Activated B cell treated with CpG ODN at 0.5 μM for 24 hours (primary cell): ENCODE measurements around the gene NDST1. TPM values are rescaled to one million over a fixed set of nuclear protein-coding genes. Genes with fewer than 3 reads are reported as not detected.
"Not testable (repeated sequence)": the region's sequence is repeated elsewhere in the genome, so short reads cannot be mapped to it uniquely, and the experiment has no call there.

Experiments used
- ATAC-seq: fragments of 200-7000 bp; cut with Tn5 transposase; one replicate; pipeline ENCODE4 v1.10.0; 2021; ENCODE audit warnings: low read depth, mild to moderate bottlenecking, moderate library complexity
- CTCF ChIA-PET: fragments of 350-600 bp; sonication (Branson Sonifier 250); formaldehyde crosslinking; loops from one replicate; lab custom pipeline; 2021; ENCODE audit warnings: antibody characterized with exemption; lab: Charles Lee
- POLR2A ChIA-PET: fragments of 350-600 bp; sonication (Branson Sonifier 250); formaldehyde crosslinking; loops from one replicate; lab custom pipeline; 2021; ENCODE audit warnings: antibody characterized with exemption; lab: Charles Lee
- DNase-seq: peaks from one replicate; pipeline ENCODE4 v3.0.0; 2022
- H3K27ac Mint-ChIP-seq: one replicate; pipeline ENCODE4 v1.8.0; 2020; ENCODE audit warnings: mixed read lengths
- H3K27me3 Mint-ChIP-seq: one replicate; pipeline ENCODE4 v1.8.0; 2021; ENCODE audit warnings: mixed read lengths
- H3K36me3 Mint-ChIP-seq: one replicate; pipeline ENCODE4 v1.8.0; 2021; ENCODE audit warnings: low read depth, mixed read lengths
- H3K4me1 Mint-ChIP-seq: one replicate; pipeline ENCODE4 v1.8.0; 2021; ENCODE audit warnings: mixed read lengths
- H3K4me3 Mint-ChIP-seq: one replicate; pipeline ENCODE4 v1.8.0; 2020; ENCODE audit warnings: mild to moderate bottlenecking, mixed read lengths
- H3K9me3 Mint-ChIP-seq: one replicate; pipeline ENCODE4 v1.8.0; 2020; ENCODE audit warnings: mixed read lengths
- intact Hi-C: fragments of 100-400 bp; cut with micrococcal nuclease; formaldehyde crosslinking; loops from one replicate; pipeline ENCODE4 v1.15.1; 2024
- total RNA-seq: library from RNA; stranded (reverse); gene quantifications from 2 replicates; pipeline ENCODE4 v1.2.3, GENCODE V29; 2022
- TF ChIP-seq, protein P1 (sequence below): fragments of 200-600 bp; IDR thresholded peaks from one replicate; pipeline ENCODE4 v1.8.0; 2022; ENCODE audit warnings: antibody characterized with exemption, mild to moderate bottlenecking

NDST1 gene
- total RNA-seq, 1 donor from 2014 or later: 8.1 TPM

DNA sequence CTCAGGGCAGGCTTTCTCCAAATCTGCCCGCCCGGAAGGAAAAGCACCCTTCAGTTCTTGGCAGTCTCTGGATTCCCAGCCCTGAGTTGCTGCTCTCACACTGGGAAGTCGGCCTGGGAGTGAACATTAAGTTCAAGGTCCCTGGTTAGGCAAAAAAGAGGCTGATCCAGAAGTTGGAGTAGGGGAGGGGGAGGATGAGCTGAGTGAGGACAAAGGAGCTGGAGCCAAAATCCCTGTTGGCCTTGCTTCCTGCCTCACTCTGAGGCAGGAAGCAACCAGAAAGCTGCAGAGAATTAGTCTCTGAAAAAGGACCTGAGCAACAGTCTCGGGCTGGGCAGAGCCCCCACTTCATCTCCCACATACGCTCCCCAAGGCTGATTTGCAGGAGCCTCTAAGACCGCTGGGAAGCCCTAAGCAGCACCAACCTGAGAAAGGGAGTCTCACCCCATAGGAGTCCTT, 43.3 kb upstream of the NDST1 start:
- peaks cover 20% of the 10 kb centered on the region for H3K4me1 Mint-ChIP-seq
- no peak for ATAC-seq
- ChIA-PET POLR2A (no interaction called here), CTCF (interaction anchor here (0.7 to 1.1 kb wide), 2 partner anchors 29 to 60 kb away, joined by 3 read pairs; no protein-coding TSS in a partner anchor)
- no peak overlapping the region for H3K27ac Mint-ChIP-seq
- DNase-seq: no peak
- no peaks in the 10 kb centered on the region for H3K36me3 Mint-ChIP-seq
- no peaks in the 10 kb centered on the region for H3K9me3 Mint-ChIP-seq
- TF ChIP-seq, protein P1, sequence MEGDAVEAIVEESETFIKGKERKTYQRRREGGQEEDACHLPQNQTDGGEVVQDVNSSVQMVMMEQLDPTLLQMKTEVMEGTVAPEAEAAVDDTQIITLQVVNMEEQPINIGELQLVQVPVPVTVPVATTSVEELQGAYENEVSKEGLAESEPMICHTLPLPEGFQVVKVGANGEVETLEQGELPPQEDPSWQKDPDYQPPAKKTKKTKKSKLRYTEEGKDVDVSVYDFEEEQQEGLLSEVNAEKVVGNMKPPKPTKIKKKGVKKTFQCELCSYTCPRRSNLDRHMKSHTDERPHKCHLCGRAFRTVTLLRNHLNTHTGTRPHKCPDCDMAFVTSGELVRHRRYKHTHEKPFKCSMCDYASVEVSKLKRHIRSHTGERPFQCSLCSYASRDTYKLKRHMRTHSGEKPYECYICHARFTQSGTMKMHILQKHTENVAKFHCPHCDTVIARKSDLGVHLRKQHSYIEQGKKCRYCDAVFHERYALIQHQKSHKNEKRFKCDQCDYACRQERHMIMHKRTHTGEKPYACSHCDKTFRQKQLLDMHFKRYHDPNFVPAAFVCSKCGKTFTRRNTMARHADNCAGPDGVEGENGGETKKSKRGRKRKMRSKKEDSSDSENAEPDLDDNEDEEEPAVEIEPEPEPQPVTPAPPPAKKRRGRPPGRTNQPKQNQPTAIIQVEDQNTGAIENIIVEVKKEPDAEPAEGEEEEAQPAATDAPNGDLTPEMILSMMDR: no peak
- no peaks in the 10 kb centered on the region for H3K27me3 Mint-ChIP-seq
- intact Hi-C loops: no loop called here
- H3K4me3 Mint-ChIP-seq: no peak overlapping the region

DNA sequence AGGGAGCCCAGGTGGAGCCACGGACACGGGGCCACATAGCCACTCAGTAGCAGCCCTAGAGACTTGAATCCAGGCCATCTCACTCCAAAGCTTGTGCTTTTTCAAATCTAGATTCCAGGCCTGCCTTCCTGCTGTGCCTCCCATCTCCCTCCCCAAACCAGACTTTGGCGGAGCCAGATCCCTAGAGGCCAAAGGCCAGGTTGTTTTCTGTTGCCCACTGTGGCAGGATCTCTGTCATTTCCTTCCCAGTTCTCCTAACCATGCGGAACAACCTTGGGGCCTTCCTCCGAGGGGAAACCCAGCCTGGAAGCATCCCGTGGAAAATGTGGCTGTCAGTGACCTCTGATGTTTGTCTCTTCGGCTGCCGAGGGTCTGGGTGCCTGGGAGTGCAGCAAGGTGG, 42.0 kb upstream of the NDST1 start:
- ATAC-seq (no peak), DNase-seq (no peak)
- intact Hi-C loops: no loop called here
- ChIA-PET POLR2A (no interaction called here), CTCF (interaction anchor here (1.1 kb wide), 1 partner anchor 58 kb away, joined by 3 read pairs; no protein-coding TSS in a partner anchor)
- Mint-ChIP-seq H3K36me3 (no peaks in the 10 kb centered on the region), H3K9me3 (no peaks in the 10 kb centered on the region), H3K27ac (no peak overlapping the region), H3K4me3 (no peak overlapping the region), H3K4me1 (peaks cover 11% of the 10 kb centered on the region), H3K27me3 (no peaks in the 10 kb centered on the region)
- TF ChIP-seq, protein P1: no peak

GRCh38 chr5:150468206-150468605, 39.7 kb upstream of the NDST1 start:
- no peaks in the 10 kb centered on the region for H3K9me3 Mint-ChIP-seq
- H3K27me3 Mint-ChIP-seq: no peaks in the 10 kb centered on the region
- TF ChIP-seq, protein P1: no peak
- H3K27ac Mint-ChIP-seq: no peak overlapping the region
- H3K4me3 Mint-ChIP-seq: no peak overlapping the region
- ATAC-seq (no peak), DNase-seq (no peak)
- ChIA-PET CTCF (interaction anchor here (0.7 kb wide), 1 partner anchor 11 kb away, joined by 3 read pairs; no protein-coding TSS in a partner anchor), POLR2A (no interaction called here)
- H3K36me3 Mint-ChIP-seq: no peaks in the 10 kb centered on the region
- H3K4me1 Mint-ChIP-seq: no peaks in the 10 kb centered on the region
- intact Hi-C loops: no loop called here

DNA sequence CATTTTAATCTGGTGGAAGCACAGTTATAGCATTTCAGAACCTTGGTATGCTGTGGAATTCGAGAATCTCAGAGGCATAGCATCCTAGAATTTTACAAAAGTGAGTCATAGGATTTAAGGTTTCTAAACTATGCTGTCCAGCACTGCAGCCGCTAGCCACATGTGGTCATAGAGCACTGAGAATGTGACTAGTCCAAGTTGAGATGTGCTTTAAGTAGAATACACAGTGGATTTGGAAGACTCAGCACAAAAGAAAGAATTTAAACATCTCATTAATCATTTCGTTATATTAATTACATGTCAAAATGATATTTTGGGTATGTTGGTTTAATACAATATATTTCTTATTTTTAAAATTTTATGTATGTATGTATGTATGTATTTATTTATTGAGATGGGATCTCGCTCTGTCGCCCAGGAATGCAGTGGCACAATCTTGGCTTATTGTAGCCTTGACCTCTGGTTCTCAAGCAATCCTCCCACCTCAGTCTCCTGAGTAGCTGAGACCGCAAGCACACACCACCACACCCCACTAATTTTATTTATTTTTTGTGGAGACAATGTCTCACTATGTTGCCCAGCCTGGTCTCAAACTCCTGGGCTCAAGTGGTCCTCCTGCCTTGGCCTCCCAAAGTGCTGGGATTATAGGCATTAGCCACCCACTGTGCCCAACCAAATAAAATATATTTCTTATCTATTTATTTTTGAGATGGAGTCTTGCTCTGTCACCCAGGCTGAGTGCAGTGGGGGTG, 38.0 kb upstream of the NDST1 start:
- CTCF ChIA-PET: no interaction called here
- Mint-ChIP-seq H3K9me3 (no peaks in the 10 kb centered on the region), H3K27me3 (no peaks in the 10 kb centered on the region), H3K27ac (no peak overlapping the region), H3K4me3 (no peak overlapping the region), H3K4me1 (no peaks in the 10 kb centered on the region), H3K36me3 (no peaks in the 10 kb centered on the region)
- TF ChIP-seq, protein P1: no peak
- intact Hi-C loops: no loop called here
- DNase-seq (no peak), ATAC-seq (no peak)
- POLR2A ChIA-PET: interaction anchor here (0.6 kb wide), 1 partner anchor 85 kb away, joined by 4 read pairs; no protein-coding TSS in a partner anchor

- Mint-ChIP-seq H3K4me3 (no peak overlapping the region), H3K4me1 (peaks cover 14% of the 10 kb centered on the region), H3K27me3 (no peaks in the 10 kb centered on the region), H3K36me3 (no peaks in the 10 kb centered on the region), H3K27ac (no peak overlapping the region), H3K9me3 (no peaks in the 10 kb centered on the region)
- TF ChIP-seq, protein P1: no peak
- CTCF ChIA-PET: no interaction called here
- POLR2A ChIA-PET: interaction anchor here (0.6 to 0.7 kb wide), 2 partner anchors 40 to 129 kb away, joined by 4 to 12 read pairs; no protein-coding TSS in a partner anchor
- no peak for ATAC-seq
- intact Hi-C loops: no loop called here
- no peak for DNase-seq
Observed at GRCh38 chr5:150473673-150474358, 34.1 kb upstream of the NDST1 start.

DNA sequence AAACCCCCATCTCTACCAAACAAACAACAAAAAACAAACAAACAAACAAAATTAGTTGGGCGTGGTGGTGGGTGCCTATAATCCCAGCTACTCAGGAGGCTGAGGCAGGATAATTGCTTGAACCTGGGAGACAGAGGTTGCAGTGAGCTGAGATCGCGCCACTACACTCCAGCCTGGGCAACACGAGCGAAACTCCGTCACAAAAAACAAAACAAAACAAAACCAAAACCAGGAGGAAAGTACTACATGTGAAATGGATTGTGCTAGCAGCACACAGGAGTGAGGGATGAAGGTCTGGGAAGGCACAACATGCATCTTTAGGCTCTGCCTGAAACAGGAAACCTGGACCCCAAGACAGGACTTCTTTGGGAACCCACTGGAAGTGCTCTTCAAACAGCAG, 31.4 kb upstream of the NDST1 start:
- CTCF ChIA-PET, ATAC-seq, H3K36me3 Mint-ChIP-seq, DNase-seq, H3K9me3 Mint-ChIP-seq, H3K27ac Mint-ChIP-seq, intact Hi-C loops, H3K4me3 Mint-ChIP-seq, POLR2A ChIA-PET, H3K27me3 Mint-ChIP-seq: not testable (repeated sequence)
- H3K4me1 Mint-ChIP-seq: peaks cover 14% of the 10 kb centered on the region
